PFSK-1 (cell line): Measurements from ENCODE around the gene GPR50.

Experiments used
- FOXP2 ChIP-seq: optimal IDR thresholded peaks from 2 replicates; pipeline ENCODE3; 2011; ENCODE audit warnings: borderline replicate concordance, control low read depth, inconsistent platforms; ENCODE audit not compliant: insufficient read depth; ENCODE audit errors: extremely low read length, extremely low read depth
- POLR2AphosphoS5 ChIP-seq: IDR thresholded peaks from 2 replicates; pipeline ENCODE4 v1.6.1; 2012; ENCODE audit warnings: low read depth, mild to moderate bottlenecking, control low read depth, low read length, moderate library complexity
- REST ChIP-seq, 2 experiments: IDR thresholded peaks; 2 replicates each; pipeline versions ENCODE4 v1.6.1 to v1.8.0; 2011 to 2012; ENCODE audit warnings: low read depth in 2 of 2, low read length in 2 of 2, control low read depth in 1 of 2, inconsistent platforms in 1 of 2, mild to moderate bottlenecking in 1 of 2, moderate library complexity in 1 of 2; ENCODE audit not compliant: insufficient read depth in 1 of 2
- SIN3A ChIP-seq: IDR thresholded peaks from 2 replicates; pipeline ENCODE4 v1.6.1; 2012; ENCODE audit warnings: mild to moderate bottlenecking, low read length, moderate library complexity, borderline replicate concordance; ENCODE audit not compliant: insufficient read depth
- TAF1 ChIP-seq: IDR thresholded peaks from 2 replicates; pipeline ENCODE4 v1.6.1; 2012; ENCODE audit warnings: low read length, control low read depth, borderline replicate concordance; ENCODE audit not compliant: insufficient read depth

The GPR50 gene

GRCh38 chrX:151181088-151181487, 4.7 kb downstream of the GPR50 start:
- TF ChIP-seq REST (IDR thresholded peaks at IDR 0.05; ENCODE audit: insufficient read depth in 1 of 2, low read depth in 2 of 2, low read length in 2 of 2) (no peak), TAF1 (no peak), SIN3A (no peak), POLR2AphosphoS5 (no peak)

GRCh38 chrX:151183233-151183753, 6.9 kb downstream of the GPR50 start:
- TF ChIP-seq REST (IDR thresholded peaks at IDR 0.05; ENCODE audit: insufficient read depth in 1 of 2, low read depth in 2 of 2, low read length in 2 of 2) = no peak
- TF ChIP-seq FOXP2 = no peak
- TF ChIP-seq SIN3A = no peak
- no peak for TF ChIP-seq TAF1
- no peak for TF ChIP-seq POLR2AphosphoS5

- no peak for TF ChIP-seq POLR2AphosphoS5
- no peak for TF ChIP-seq REST (IDR thresholded peaks at IDR 0.05; ENCODE audit: insufficient read depth in 1 of 2, low read depth in 2 of 2, low read length in 2 of 2)
- TF ChIP-seq TAF1 = no peak
- no peak for TF ChIP-seq FOXP2
- no peak for TF ChIP-seq SIN3A
Observed at GRCh38 chrX:151183912-151184565, 7.7 kb downstream of the GPR50 start.

GRCh38 chrX:151184705-151185104, 8.3 kb downstream of the GPR50 start:
- no peak for TF ChIP-seq FOXP2
- TF ChIP-seq POLR2AphosphoS5 = no peak

GRCh38 chrX:151206871-151207270, 30.5 kb downstream of the GPR50 start:
- TF ChIP-seq REST (IDR thresholded peaks at IDR 0.05; ENCODE audit: insufficient read depth in 1 of 2, low read depth in 2 of 2, low read length in 2 of 2) = no peak
- no peak for TF ChIP-seq FOXP2
- TF ChIP-seq TAF1 = no peak
- TF ChIP-seq SIN3A = no peak
- no peak for TF ChIP-seq POLR2AphosphoS5
